Testis (tissue), 2 donors: ENCODE measurements around the gene ISG15.

ENCODE experiments used
- CTCF ChIP-seq, 3 experiments: fragments of 450-650 bp in 2 of 3; fragments of 200-600 bp in 1 of 3; sonication (generic) in 1 of 3; IDR thresholded peaks; one replicate each; pipeline ENCODE4 v1.5.1; 2016 to 2019; ENCODE audit warnings: antibody characterized with exemption in 3 of 3, mild to moderate bottlenecking in 2 of 3, moderate library complexity in 1 of 3
- POLR2A ChIP-seq: fragments of 450-650 bp; IDR thresholded peaks from one replicate; pipeline ENCODE4 v1.6.1; 2017; ENCODE audit warnings: antibody characterized with exemption, mild to moderate bottlenecking, moderate library complexity

DNA sequence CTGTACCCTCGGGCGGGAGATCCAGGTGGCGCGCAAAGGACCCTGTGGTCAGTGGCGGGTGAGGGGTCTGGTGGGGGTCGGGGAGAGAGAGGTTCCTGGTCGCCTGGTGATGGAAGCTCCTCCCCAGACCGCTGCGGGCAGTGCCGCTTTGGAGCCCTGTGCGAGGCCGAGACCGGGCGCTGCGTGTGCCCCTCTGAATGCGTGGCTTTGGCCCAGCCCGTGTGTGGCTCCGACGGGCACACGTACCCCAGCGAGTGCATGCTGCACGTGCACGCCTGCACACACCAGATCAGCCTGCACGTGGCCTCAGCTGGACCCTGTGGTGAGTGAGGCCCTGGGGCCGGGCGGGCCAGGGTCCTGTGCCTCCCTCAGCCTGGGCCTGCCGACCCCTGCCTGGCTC lies 30.1 kb downstream of the ISG15 start:
- TF ChIP-seq POLR2A (no peak), CTCF (IDR thresholded peaks at IDR 0.05) (no peak)
